HepG2 (cell line): ENCODE results near the gene ACSL1. TPM values are rescaled to one million over a fixed set of nuclear protein-coding genes. Genes with fewer than 3 reads are reported as not detected.

Source experiments
- CREB1 ChIP-seq, 2 experiments: fragments of 450-650 bp in 1 of 2; IDR thresholded peaks; 2 replicates each; pipeline ENCODE4 v1.6.1; 2016 to 2017; ENCODE audit warnings: control low read depth in 1 of 2, mild to moderate bottlenecking in 1 of 2, missing compliant biosample characterization in 1 of 2, missing genetic modification characterization in 1 of 2
- CSRNP1 ChIP-seq: sonication (generic); formaldehyde crosslinking; IDR thresholded peaks from 2 replicates; pipeline ENCODE4 v1.8.1; 2023; ENCODE audit warnings: mild to moderate bottlenecking, missing genetic modification reagents
- FOXA3 ChIP-seq: IDR thresholded peaks from 2 replicates; pipeline ENCODE4 v1.6.1; 2016; ENCODE audit warnings: missing genetic modification reagents, missing compliant biosample characterization
- POLR2G ChIP-seq: fragments of 200-400 bp; formaldehyde crosslinking; IDR thresholded peaks from 2 replicates; pipeline ENCODE4 v1.6.1; 2018; ENCODE audit warnings: mild to moderate bottlenecking, low read depth, low read length, moderate library complexity
- SMAD3 ChIP-seq: sonication (generic); formaldehyde crosslinking; IDR thresholded peaks from 2 replicates; pipeline ENCODE4 v1.4.0; 2020; ENCODE audit warnings: missing genetic modification reagents
- SMARCE1 ChIP-seq: fragments of 450-650 bp; IDR thresholded peaks from 2 replicates; pipeline ENCODE4 v1.6.1; 2017; ENCODE audit warnings: borderline replicate concordance
- STAG1 ChIP-seq: sonication (generic); formaldehyde crosslinking; IDR thresholded peaks from 2 replicates; pipeline ENCODE4 v1.4.0; 2020; ENCODE audit warnings: missing genetic modification reagents
- ZGPAT ChIP-seq: IDR thresholded peaks from 2 replicates; pipeline ENCODE4 v1.6.1; 2016; ENCODE audit warnings: mild to moderate bottlenecking
- ZNF335 ChIP-seq: sonication (generic); formaldehyde crosslinking; IDR thresholded peaks from 2 replicates; pipeline ENCODE4 v1.4.0; 2020; ENCODE audit warnings: missing genetic modification reagents
- ZNF460 ChIP-seq: sonication (generic); formaldehyde crosslinking; IDR thresholded peaks from 2 replicates; pipeline ENCODE4 v1.5.1; 2020; ENCODE audit warnings: missing genetic modification reagents, mild to moderate bottlenecking, borderline replicate concordance
- polyA plus RNA-seq, 8 experiments: library from polyadenylated mRNA; depleted of rRNA in 3 of 8; stranded (reverse) in 7 of 8; unstranded in 1 of 8; fragments of >200 nt; fragmentation: Illumina TruSeq in 4 of 8; extraction: Trizol in 4 of 8; gene quantifications; 2 replicates each; pipeline versions ENCODE4 v1.2.1 to v1.2.3, GENCODE V29; 2011 to 2016; ENCODE audit warnings: low read depth in 4 of 8, missing spikeins in 1 of 8, mixed read lengths in 1 of 8; ENCODE audit not compliant: insufficient read depth in 1 of 8
- total RNA-seq, 5 experiments: library from RNA; depleted of rRNA; stranded (reverse); fragments of >200 nt; fragmentation: Illumina TruSeq; extraction: Trizol; gene quantifications; 2 replicates each; pipeline ENCODE4 v1.2.3, GENCODE V29; 2016; ENCODE audit warnings: low read depth in 1 of 5
- TF ChIP-seq, protein P1 (sequence below): sonication (generic); formaldehyde crosslinking; IDR thresholded peaks from 2 replicates; pipeline ENCODE4 v1.5.0; 2020; ENCODE audit warnings: mild to moderate bottlenecking, missing genetic modification reagents
- TF ChIP-seq, protein P2 (sequence below): sonication (generic); formaldehyde crosslinking; IDR thresholded peaks from 2 replicates; pipeline ENCODE4 v1.4.0; 2020; ENCODE audit warnings: mild to moderate bottlenecking, missing genetic modification reagents, borderline replicate concordance
- TF ChIP-seq, protein P3 (sequence below): sonication (generic); formaldehyde crosslinking; IDR thresholded peaks from 2 replicates; pipeline ENCODE4 v1.8.0; 2022; ENCODE audit warnings: mild to moderate bottlenecking, missing genetic modification reagents, moderate library complexity
- TF ChIP-seq, protein P4 (sequence below): sonication (generic); formaldehyde crosslinking; IDR thresholded peaks from 2 replicates; pipeline ENCODE4 v1.9.0; 2021; ENCODE audit warnings: missing genetic modification reagents, borderline replicate concordance

The ACSL1 gene
- total and polyA plus RNA-seq, 2 of the 13 experiments (the other 11 are each of a cell fraction or from before 2014, with no cell fraction given) = 10.0 to 29.8 TPM

DNA sequence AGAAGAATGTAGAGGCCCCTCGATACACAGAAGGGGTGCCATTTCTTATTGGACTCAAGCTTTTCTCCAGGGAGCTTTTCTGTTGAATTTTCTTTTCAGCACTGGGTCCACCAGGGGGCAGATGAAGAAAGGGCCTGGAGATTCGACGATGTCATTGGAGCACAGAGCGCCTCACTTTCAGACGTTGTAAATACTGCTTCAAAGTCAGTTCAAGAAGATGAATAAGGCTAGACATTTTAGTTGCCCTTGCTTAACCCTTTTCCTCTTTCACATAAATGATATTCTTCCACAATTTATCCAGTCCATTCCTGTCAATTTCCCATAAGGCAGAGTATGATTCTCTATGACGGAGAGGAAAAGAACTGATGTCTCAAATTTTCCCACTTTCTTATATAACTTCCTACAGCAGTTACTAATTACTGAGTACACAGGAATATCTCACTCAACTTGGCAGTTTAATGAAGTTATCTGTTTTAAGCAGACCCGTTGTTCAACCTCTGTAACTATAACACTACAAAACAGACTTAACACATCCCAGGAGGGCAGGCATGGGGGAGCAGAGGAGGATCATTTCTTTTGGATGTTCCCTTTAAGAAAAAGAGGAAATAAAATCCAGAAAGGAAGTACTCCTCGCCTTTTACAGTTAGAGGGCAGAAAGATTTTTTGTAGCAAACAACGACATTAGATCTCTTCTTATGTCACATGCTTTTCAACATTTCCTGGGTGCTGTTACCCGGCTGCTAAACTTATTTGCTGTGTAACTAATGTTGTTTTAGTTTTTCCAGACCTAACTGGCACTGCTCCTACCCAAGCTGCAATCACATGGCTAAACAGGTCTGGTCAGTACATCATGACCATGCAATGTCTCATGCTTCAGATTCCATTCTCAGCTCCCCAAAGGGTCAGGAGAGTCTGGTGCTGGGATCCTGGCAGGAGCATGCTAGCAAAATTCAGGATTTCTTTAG, 79.7 kb downstream of the ACSL1 start (continued):
- TF ChIP-seq, protein P1, sequence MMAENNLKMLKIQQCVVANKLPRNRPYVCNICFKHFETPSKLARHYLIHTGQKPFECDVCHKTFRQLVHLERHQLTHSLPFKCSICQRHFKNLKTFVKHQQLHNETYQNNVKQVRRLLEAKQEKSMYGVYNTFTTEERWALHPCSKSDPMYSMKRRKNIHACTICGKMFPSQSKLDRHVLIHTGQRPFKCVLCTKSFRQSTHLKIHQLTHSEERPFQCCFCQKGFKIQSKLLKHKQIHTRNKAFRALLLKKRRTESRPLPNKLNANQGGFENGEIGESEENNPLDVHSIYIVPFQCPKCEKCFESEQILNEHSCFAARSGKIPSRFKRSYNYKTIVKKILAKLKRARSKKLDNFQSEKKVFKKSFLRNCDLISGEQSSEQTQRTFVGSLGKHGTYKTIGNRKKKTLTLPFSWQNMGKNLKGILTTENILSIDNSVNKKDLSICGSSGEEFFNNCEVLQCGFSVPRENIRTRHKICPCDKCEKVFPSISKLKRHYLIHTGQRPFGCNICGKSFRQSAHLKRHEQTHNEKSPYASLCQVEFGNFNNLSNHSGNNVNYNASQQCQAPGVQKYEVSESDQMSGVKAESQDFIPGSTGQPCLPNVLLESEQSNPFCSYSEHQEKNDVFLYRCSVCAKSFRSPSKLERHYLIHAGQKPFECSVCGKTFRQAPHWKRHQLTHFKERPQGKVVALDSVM (CRISPR knock-in tag) = no peak
- TF ChIP-seq CSRNP1 (CRISPR knock-in tag) (0 out of 2 replicates have a peak, but pooled peaks have one; percentile 28), POLR2G (no peak), CREB1 (IDR thresholded peaks at IDR 0.05) (no peak), CREB1 (CRISPR knock-in tag; IDR thresholded peaks at IDR 0.05) (peak; percentile 26; the same call in 1 of the 2 replicates), SMARCE1 (no peak), SMAD3 (no peak), FOXA3 (CRISPR knock-in tag) (0 out of 2 replicates have a peak, but pooled peaks have one; percentile 48), ZNF460 (CRISPR knock-in tag) (no peak), ZGPAT (CRISPR knock-in tag) (no peak), ZNF335 (CRISPR knock-in tag) (no peak), STAG1 (peak; percentile 94)
- TF ChIP-seq, protein P2, sequence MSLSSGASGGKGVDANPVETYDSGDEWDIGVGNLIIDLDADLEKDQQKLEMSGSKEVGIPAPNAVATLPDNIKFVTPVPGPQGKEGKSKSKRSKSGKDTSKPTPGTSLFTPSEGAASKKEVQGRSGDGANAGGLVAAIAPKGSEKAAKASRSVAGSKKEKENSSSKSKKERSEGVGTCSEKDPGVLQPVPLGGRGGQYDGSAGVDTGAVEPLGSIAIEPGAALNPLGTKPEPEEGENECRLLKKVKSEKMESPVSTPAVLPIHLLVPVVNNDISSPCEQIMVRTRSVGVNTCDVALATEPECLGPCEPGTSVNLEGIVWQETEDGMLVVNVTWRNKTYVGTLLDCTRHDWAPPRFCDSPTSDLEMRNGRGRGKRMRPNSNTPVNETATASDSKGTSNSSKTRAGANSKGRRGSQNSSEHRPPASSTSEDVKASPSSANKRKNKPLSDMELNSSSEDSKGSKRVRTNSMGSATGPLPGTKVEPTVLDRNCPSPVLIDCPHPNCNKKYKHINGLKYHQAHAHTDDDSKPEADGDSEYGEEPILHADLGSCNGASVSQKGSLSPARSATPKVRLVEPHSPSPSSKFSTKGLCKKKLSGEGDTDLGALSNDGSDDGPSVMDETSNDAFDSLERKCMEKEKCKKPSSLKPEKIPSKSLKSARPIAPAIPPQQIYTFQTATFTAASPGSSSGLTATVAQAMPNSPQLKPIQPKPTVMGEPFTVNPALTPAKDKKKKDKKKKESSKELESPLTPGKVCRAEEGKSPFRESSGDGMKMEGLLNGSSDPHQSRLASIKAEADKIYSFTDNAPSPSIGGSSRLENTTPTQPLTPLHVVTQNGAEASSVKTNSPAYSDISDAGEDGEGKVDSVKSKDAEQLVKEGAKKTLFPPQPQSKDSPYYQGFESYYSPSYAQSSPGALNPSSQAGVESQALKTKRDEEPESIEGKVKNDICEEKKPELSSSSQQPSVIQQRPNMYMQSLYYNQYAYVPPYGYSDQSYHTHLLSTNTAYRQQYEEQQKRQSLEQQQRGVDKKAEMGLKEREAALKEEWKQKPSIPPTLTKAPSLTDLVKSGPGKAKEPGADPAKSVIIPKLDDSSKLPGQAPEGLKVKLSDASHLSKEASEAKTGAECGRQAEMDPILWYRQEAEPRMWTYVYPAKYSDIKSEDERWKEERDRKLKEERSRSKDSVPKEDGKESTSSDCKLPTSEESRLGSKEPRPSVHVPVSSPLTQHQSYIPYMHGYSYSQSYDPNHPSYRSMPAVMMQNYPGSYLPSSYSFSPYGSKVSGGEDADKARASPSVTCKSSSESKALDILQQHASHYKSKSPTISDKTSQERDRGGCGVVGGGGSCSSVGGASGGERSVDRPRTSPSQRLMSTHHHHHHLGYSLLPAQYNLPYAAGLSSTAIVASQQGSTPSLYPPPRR (CRISPR knock-in tag) = no peak
- TF ChIP-seq, protein P3, sequence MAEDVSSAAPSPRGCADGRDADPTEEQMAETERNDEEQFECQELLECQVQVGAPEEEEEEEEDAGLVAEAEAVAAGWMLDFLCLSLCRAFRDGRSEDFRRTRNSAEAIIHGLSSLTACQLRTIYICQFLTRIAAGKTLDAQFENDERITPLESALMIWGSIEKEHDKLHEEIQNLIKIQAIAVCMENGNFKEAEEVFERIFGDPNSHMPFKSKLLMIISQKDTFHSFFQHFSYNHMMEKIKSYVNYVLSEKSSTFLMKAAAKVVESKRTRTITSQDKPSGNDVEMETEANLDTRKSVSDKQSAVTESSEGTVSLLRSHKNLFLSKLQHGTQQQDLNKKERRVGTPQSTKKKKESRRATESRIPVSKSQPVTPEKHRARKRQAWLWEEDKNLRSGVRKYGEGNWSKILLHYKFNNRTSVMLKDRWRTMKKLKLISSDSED (CRISPR knock-in tag) = no peak
- TF ChIP-seq, protein P4, sequence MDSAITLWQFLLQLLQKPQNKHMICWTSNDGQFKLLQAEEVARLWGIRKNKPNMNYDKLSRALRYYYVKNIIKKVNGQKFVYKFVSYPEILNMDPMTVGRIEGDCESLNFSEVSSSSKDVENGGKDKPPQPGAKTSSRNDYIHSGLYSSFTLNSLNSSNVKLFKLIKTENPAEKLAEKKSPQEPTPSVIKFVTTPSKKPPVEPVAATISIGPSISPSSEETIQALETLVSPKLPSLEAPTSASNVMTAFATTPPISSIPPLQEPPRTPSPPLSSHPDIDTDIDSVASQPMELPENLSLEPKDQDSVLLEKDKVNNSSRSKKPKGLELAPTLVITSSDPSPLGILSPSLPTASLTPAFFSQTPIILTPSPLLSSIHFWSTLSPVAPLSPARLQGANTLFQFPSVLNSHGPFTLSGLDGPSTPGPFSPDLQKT (CRISPR knock-in tag) = no peak
